ENCODE measurements around the gene MAG.

MAG gene

DNA sequence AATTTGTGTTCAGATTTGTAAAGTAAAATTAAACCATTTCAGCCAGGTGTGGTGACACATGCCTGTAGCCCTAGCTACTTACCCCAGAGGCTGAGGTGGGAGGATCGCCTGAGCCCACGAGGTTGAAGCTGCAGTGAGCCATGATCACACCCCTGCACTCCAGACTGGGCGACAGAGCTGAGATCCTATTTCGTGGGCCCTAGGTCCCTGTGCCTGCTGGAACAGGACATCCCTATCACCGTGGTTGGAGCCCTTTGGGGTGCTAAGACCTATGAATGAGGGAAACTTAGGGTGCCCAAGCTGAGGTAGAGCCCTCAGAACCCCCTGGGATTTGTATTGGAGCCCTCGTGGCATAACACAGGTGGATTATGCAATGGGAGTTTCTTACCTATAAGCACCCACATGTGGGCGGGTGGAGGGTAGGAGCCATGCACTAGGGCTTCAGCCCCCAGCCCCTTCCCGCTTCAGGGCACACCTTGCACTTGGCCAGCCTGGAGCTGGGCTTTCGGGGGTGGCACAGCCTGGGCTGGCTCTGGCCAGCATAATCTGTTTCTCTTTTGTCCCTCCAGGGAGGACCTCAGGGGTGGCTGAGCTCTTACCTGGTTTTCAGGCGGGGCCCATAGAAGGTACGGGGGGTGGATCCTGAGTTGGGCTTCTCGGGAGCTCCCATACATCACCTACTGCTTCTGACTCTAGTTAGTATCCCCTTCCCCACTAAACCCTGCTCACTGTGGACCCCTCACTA is 30.4 kb upstream of the MAG start:
- H3K27me3 ChIP-seq (ENCODE audit: insufficient read depth, poor library complexity, severe bottlenecking): no peaks in the 10 kb centered on the region
- no peak for DNase-seq (ENCODE audit: low read depth in 1 of 2, low spot score in 1 of 2)
- TF ChIP-seq SPI1 (IDR thresholded peaks at IDR 0.05; ENCODE audit: borderline replicate concordance, low read depth) (no peak), POLR2AphosphoS5 (IDR thresholded peaks at IDR 0.05; ENCODE audit: low read depth) (no peak), GABPA (IDR thresholded peaks at IDR 0.05; ENCODE audit: low read depth) (no peak), REST (IDR thresholded peaks at IDR 0.05; ENCODE audit: insufficient replicate concordance, low read depth) (no peak)
- TF ChIP-seq, protein P1, sequence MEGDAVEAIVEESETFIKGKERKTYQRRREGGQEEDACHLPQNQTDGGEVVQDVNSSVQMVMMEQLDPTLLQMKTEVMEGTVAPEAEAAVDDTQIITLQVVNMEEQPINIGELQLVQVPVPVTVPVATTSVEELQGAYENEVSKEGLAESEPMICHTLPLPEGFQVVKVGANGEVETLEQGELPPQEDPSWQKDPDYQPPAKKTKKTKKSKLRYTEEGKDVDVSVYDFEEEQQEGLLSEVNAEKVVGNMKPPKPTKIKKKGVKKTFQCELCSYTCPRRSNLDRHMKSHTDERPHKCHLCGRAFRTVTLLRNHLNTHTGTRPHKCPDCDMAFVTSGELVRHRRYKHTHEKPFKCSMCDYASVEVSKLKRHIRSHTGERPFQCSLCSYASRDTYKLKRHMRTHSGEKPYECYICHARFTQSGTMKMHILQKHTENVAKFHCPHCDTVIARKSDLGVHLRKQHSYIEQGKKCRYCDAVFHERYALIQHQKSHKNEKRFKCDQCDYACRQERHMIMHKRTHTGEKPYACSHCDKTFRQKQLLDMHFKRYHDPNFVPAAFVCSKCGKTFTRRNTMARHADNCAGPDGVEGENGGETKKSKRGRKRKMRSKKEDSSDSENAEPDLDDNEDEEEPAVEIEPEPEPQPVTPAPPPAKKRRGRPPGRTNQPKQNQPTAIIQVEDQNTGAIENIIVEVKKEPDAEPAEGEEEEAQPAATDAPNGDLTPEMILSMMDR (IDR thresholded peaks at IDR 0.05; ENCODE audit: insufficient read depth, low read length): no peak
- H3K27ac ChIP-seq (replicated peaks): no peak overlapping the region
- no peak overlapping the region for H3K4me3 ChIP-seq (replicated peaks; ENCODE audit: insufficient read depth, low read length)

GRCh38 chr19:35262101-35262761 is 29.7 kb upstream of the MAG start:
- no peak overlapping the region for H3K27ac ChIP-seq (replicated peaks)
- DNase-seq (ENCODE audit: low read depth in 1 of 2, low spot score in 1 of 2): no peak
- no peak overlapping the region for H3K4me3 ChIP-seq (replicated peaks; ENCODE audit: insufficient read depth, low read length)
- TF ChIP-seq GABPA (IDR thresholded peaks at IDR 0.05; ENCODE audit: low read depth) (no peak), POLR2AphosphoS5 (IDR thresholded peaks at IDR 0.05; ENCODE audit: low read depth) (no peak; the same call in 1 of the 2 replicates), REST (IDR thresholded peaks at IDR 0.05; ENCODE audit: insufficient replicate concordance, low read depth) (no peak), SPI1 (IDR thresholded peaks at IDR 0.05; ENCODE audit: borderline replicate concordance, low read depth) (no peak)
- TF ChIP-seq, protein P1 (IDR thresholded peaks at IDR 0.05; ENCODE audit: insufficient read depth, low read length): no peak
- H3K27me3 ChIP-seq (ENCODE audit: insufficient read depth, poor library complexity, severe bottlenecking): no peaks in the 10 kb centered on the region

- Histone ChIP-seq H3K27ac (replicated peaks) (no peak overlapping the region), H3K27me3 (ENCODE audit: insufficient read depth, poor library complexity, severe bottlenecking) (no peaks in the 10 kb centered on the region), H3K4me3 (replicated peaks; ENCODE audit: insufficient read depth, low read length) (no peak overlapping the region)
- no peak for TF ChIP-seq GABPA (IDR thresholded peaks at IDR 0.05; ENCODE audit: low read depth)
- TF ChIP-seq REST (IDR thresholded peaks at IDR 0.05; ENCODE audit: insufficient replicate concordance, low read depth): no peak
- TF ChIP-seq, protein P1 (IDR thresholded peaks at IDR 0.05; ENCODE audit: insufficient read depth, low read length): no peak
- TF ChIP-seq POLR2AphosphoS5 (IDR thresholded peaks at IDR 0.05; ENCODE audit: low read depth): no peak; the same call in 1 of the 2 replicates
- TF ChIP-seq SPI1 (IDR thresholded peaks at IDR 0.05; ENCODE audit: borderline replicate concordance, low read depth): no peak
- no peak for DNase-seq (ENCODE audit: low read depth in 1 of 2, low spot score in 1 of 2)
These were observed 27.5 kb upstream of the MAG start for GRCh38 chr19:35264268-35265125.

Data from HL-60 (cell line).